HUES6 (cell line): Measurements from ENCODE around the gene TTC39C.
"Not testable (repeated sequence)": the region's sequence is repeated elsewhere in the genome, so short reads cannot be mapped to it uniquely, and the experiment has no call there.

ENCODE experiments used
- H3K27ac ChIP-seq: 2 replicates; pipeline ENCODE4 v1.7.0; 2013; ENCODE audit warnings: low read depth, mild to moderate bottlenecking, low read length, inconsistent platforms
- H3K27me3 ChIP-seq: 2 replicates; pipeline ENCODE4 v1.6.1; 2013; ENCODE audit warnings: low read length; ENCODE audit not compliant: control insufficient read depth, insufficient read depth
- H3K36me3 ChIP-seq: 2 replicates; pipeline ENCODE4 v1.6.1; 2013; ENCODE audit warnings: low read length; ENCODE audit not compliant: control insufficient read depth, insufficient read depth
- H3K4me1 ChIP-seq: 2 replicates; pipeline ENCODE4 v1.6.1; 2013; ENCODE audit warnings: low read length; ENCODE audit not compliant: control insufficient read depth, insufficient read depth
- H3K4me3 ChIP-seq: 2 replicates; pipeline ENCODE4 v1.5.1; 2013; ENCODE audit warnings: low read depth, low read length
- H3K9ac ChIP-seq: one replicate; pipeline ENCODE4 v1.6.1; 2013; ENCODE audit warnings: mild to moderate bottlenecking, low read length
- H3K9me3 ChIP-seq: 2 replicates; pipeline ENCODE4 v1.6.1; 2013; ENCODE audit warnings: low read depth, low read length; ENCODE audit not compliant: control insufficient read depth, insufficient read depth

Gene TTC39C

GRCh38 chr18:24073791-24074190 is 59.2 kb downstream of the TTC39C start:
- Histone ChIP-seq H3K36me3 (peaks cover 3% of the 10 kb centered on the region; the same call in 1 of the 2 replicates), H3K4me3 (no peak overlapping the region)

GRCh38 chr18:24074757-24075156 is 60.2 kb downstream of the TTC39C start:
- not testable (repeated sequence) for H3K9ac ChIP-seq, H3K27me3 ChIP-seq, H3K4me1 ChIP-seq, H3K27ac ChIP-seq, H3K9me3 ChIP-seq, H3K36me3 ChIP-seq, H3K4me3 ChIP-seq

More at GRCh38 chr18:24073791-24074190, 59.2 kb downstream of the TTC39C start:
- Histone ChIP-seq H3K9ac (no peak overlapping the region), H3K27ac (no peak overlapping the region), H3K27me3 (no peaks in the 10 kb centered on the region), H3K9me3 (no peaks in the 10 kb centered on the region), H3K4me1 (peaks cover 4% of the 10 kb centered on the region; the same call in 1 of the 2 replicates)

GRCh38 chr18:24075767-24076597 is 61.4 kb downstream of the TTC39C start:
- H3K9me3 ChIP-seq, result no peaks in the 10 kb centered on the region
- no peak overlapping the region for H3K4me3 ChIP-seq
- H3K27ac ChIP-seq, result no peak overlapping the region

GRCh38 chr18:24076950-24077349 is 62.4 kb downstream of the TTC39C start:
- Histone ChIP-seq H3K27me3 (no peaks in the 10 kb centered on the region), H3K9me3 (no peaks in the 10 kb centered on the region), H3K36me3 (peaks cover 8% of the 10 kb centered on the region; the same call in 1 of the 2 replicates), H3K4me1 (peaks cover 4% of the 10 kb centered on the region; the same call in 1 of the 2 replicates), H3K9ac (no peak overlapping the region), H3K4me3 (no peak overlapping the region), H3K27ac (no peak overlapping the region)

More at GRCh38 chr18:24075767-24076597, 61.4 kb downstream of the TTC39C start:
- Histone ChIP-seq H3K4me1 (peaks cover 4% of the 10 kb centered on the region; the same call in 1 of the 2 replicates), H3K36me3 (peaks cover 8% of the 10 kb centered on the region; the same call in 1 of the 2 replicates), H3K27me3 (no peaks in the 10 kb centered on the region), H3K9ac (no peak overlapping the region)

GRCh38 chr18:24078391-24078790 is 63.8 kb downstream of the TTC39C start:
- Histone ChIP-seq H3K27ac (no peak overlapping the region), H3K4me3 (no peak overlapping the region), H3K9me3 (no peaks in the 10 kb centered on the region), H3K27me3 (no peaks in the 10 kb centered on the region), H3K36me3 (peaks cover 14% of the 10 kb centered on the region; the same call in 1 of the 2 replicates), H3K9ac (no peak overlapping the region), H3K4me1 (peaks cover 4% of the 10 kb centered on the region; the same call in 1 of the 2 replicates)

DNA sequence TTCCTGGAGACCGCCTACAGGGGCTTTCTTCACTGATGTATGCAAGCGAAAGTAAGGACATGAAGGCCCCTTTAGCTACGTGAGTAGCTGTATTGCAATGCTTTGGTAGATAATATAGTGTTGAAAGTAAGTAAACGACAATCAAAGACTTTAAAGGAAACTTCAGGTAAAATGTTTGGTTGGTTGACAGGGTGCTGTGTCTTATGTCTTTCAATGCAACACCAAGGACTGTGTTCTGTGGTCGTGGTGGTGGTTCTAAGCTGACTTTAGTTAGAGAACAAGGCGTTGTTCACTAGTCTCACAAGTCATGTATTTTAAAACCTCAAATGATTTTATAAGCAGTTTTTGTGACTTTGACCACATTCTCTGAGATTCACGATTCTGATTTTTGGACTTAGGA is 66.3 kb downstream of the TTC39C start:
- no peaks in the 10 kb centered on the region for H3K27me3 ChIP-seq
- no peak overlapping the region for H3K27ac ChIP-seq
- H3K4me3 ChIP-seq, result no peak overlapping the region
- no peaks in the 10 kb centered on the region for H3K9me3 ChIP-seq
- peaks cover 16% of the 10 kb centered on the region; the same call in 1 of the 2 replicates for H3K36me3 ChIP-seq
- peaks cover 4% of the 10 kb centered on the region; the same call in 1 of the 2 replicates for H3K4me1 ChIP-seq
- no peak overlapping the region for H3K9ac ChIP-seq

DNA sequence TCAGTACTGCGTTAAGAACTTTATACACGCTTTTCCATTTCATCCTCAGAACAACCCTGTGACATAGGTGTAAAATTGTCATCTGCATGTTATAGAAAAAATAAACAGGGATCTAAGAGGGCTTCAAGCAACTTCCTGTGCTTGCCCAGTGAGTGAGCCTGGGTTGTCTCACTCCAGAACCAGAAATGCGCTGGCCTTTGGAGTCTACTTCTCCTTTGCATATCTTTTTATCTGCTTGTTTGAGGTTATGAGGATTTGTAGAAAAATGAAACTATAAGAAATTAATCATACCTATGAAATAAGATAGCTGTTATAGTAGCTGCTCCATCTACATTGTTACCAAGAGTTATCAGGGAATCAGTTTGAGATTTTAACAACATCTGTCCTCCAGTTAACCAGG is 69.0 kb downstream of the TTC39C start:
- H3K36me3 ChIP-seq, result peaks cover 16% of the 10 kb centered on the region; the same call in 1 of the 2 replicates

GRCh38 chr18:24086082-24086481 is 71.5 kb downstream of the TTC39C start:
- H3K4me1 ChIP-seq, result no peaks in the 10 kb centered on the region
- H3K4me3 ChIP-seq, result no peak overlapping the region
- H3K36me3 ChIP-seq, result peaks cover 11% of the 10 kb centered on the region; the same call in 1 of the 2 replicates
- no peaks in the 10 kb centered on the region for H3K9me3 ChIP-seq
- H3K27ac ChIP-seq, result no peak overlapping the region
- H3K9ac ChIP-seq, result no peak overlapping the region
- H3K27me3 ChIP-seq, result no peaks in the 10 kb centered on the region

More for the DNA sequence above, 69.0 kb downstream of the TTC39C start:
- Histone ChIP-seq H3K9me3 (no peaks in the 10 kb centered on the region), H3K27me3 (no peaks in the 10 kb centered on the region), H3K9ac (no peak overlapping the region), H3K4me1 (no peaks in the 10 kb centered on the region; the same call in 1 of the 2 replicates), H3K27ac (no peak overlapping the region), H3K4me3 (no peak overlapping the region)

GRCh38 chr18:24089076-24089475 is 74.5 kb downstream of the TTC39C start:
- H3K27ac ChIP-seq, result no peak overlapping the region
- no peak overlapping the region for H3K9ac ChIP-seq
- no peak overlapping the region for H3K4me3 ChIP-seq
- H3K9me3 ChIP-seq, result no peaks in the 10 kb centered on the region
- H3K36me3 ChIP-seq, result peaks cover 4% of the 10 kb centered on the region; the same call in 1 of the 2 replicates
- no peaks in the 10 kb centered on the region for H3K27me3 ChIP-seq
- no peaks in the 10 kb centered on the region for H3K4me1 ChIP-seq

- Histone ChIP-seq H3K36me3 (peaks cover 1% of the 10 kb centered on the region; the same call in 1 of the 2 replicates), H3K9ac (no peak overlapping the region), H3K9me3 (no peaks in the 10 kb centered on the region), H3K27me3 (no peaks in the 10 kb centered on the region), H3K4me1 (no peaks in the 10 kb centered on the region), H3K27ac (no peak overlapping the region), H3K4me3 (no peak overlapping the region)
Observed at GRCh38 chr18:24089515-24090337, 75.2 kb downstream of the TTC39C start.
